Kidney (tissue), 14 donors: ENCODE results near the gene ATF7. TPM values are rescaled to one million over a fixed set of nuclear protein-coding genes. Genes with fewer than 3 reads are reported as not detected.

Source experiments
- DNase-seq, 5 donors: peaks; one replicate each; pipeline ENCODE4 v3.0.0-alpha.2; 2013 to 2020
- FAIRE-seq: peaks from 2 replicates; lab custom pipeline; 2012; peaks lifted over from hg19 to GRCh38; lab: Jason Lieb, UNC
- H3K27ac ChIP-seq, 2 donors: one replicate each; pipeline ENCODE4 v1.7.0; 2013; ENCODE audit warnings: low read depth in 2 of 2, low read length in 2 of 2, inconsistent platforms in 1 of 2
- H3K27me3 ChIP-seq: one replicate; pipeline ENCODE4 v1.7.1; 2013; ENCODE audit warnings: low read length, inconsistent platforms; ENCODE audit not compliant: control insufficient read depth, insufficient read depth
- H3K36me3 ChIP-seq, 3 donors: one replicate each; pipeline versions ENCODE4 v1.7.0 to v1.7.1; 2013; ENCODE audit warnings: low read length in 3 of 3, control low read depth in 1 of 3, inconsistent platforms in 1 of 3; ENCODE audit not compliant: insufficient read depth in 3 of 3, control insufficient read depth in 2 of 3
- H3K4me1 ChIP-seq, 3 donors: one replicate each; pipeline versions ENCODE4 v1.7.0 to v1.7.1; 2013; ENCODE audit warnings: low read length in 3 of 3, inconsistent platforms in 1 of 3, low read depth in 1 of 3; ENCODE audit not compliant: control insufficient read depth in 2 of 3, insufficient read depth in 2 of 3
- H3K4me3 ChIP-seq, 3 donors: one replicate each; pipeline versions ENCODE4 v1.7.0 to v1.8.1; 2013; ENCODE audit warnings: low read length in 3 of 3, control low read depth in 1 of 3, inconsistent platforms in 1 of 3
- H3K9ac ChIP-seq, 3 donors: one replicate each; pipeline versions ENCODE4 v1.7.0 to v1.7.1; 2013; ENCODE audit warnings: low read length in 3 of 3, control low read depth in 1 of 3, inconsistent platforms in 1 of 3
- H3K9me3 ChIP-seq, 3 donors: one replicate each; pipeline versions ENCODE4 v1.7.0 to v1.7.1; 2013; ENCODE audit warnings: low read length in 3 of 3, control low read depth in 1 of 3, inconsistent platforms in 1 of 3; ENCODE audit not compliant: control insufficient read depth in 2 of 3, insufficient read depth in 1 of 3
- CTCF ChIP-seq: IDR thresholded peaks from 3 replicates; pipeline ENCODE4 v1.5.1; 2012; ENCODE audit warnings: mild to moderate bottlenecking, moderate library complexity, borderline replicate concordance; ENCODE audit not compliant: insufficient read depth; ENCODE audit errors: extremely low read depth
- intact Hi-C: fragments of 100-400 bp; cut with DNase I; formaldehyde crosslinking; loops from one replicate; pipeline ENCODE4 v1.11.1; 2022
- polyA plus RNA-seq: library from polyadenylated mRNA; stranded (reverse); fragments of 350-450 nt; fragmentation: Illumina TruSeq; extraction: RNeasy Lipid Tissue Mini Kit (QIAGEN cat#74804); gene quantifications from one replicate; pipeline ENCODE4 v1.2.3, GENCODE V29; 2014; ENCODE audit warnings: low read depth, low replicate concordance; ENCODE audit not compliant: insufficient read depth
- total RNA-seq: library from RNA; stranded (reverse); fragmentation: NEBNext Ultra II Directional; extraction: Animal tissue kit (Norgen Biotek cat#: 25700); gene quantifications from one replicate; pipeline ENCODE4 v1.2.1, GENCODE V29; 2021
- donor health status: control.
- donor health status: control.
- donor health status: control.
- donor health status: control.
- donor health status: control.
- donor health status: DM: yes; HTN: yes; CAD: no.
- donor health status: Normal renal cell carcinoma (clear cell type).

The ATF7 gene
- total and polyA plus RNA-seq, 2 donors from 2014 or later, result 16.2 to 54.7 TPM

GRCh38 chr12:53466640-53467039, 159.5 kb downstream of the ATF7 start:
- no peak for FAIRE-seq

DNA sequence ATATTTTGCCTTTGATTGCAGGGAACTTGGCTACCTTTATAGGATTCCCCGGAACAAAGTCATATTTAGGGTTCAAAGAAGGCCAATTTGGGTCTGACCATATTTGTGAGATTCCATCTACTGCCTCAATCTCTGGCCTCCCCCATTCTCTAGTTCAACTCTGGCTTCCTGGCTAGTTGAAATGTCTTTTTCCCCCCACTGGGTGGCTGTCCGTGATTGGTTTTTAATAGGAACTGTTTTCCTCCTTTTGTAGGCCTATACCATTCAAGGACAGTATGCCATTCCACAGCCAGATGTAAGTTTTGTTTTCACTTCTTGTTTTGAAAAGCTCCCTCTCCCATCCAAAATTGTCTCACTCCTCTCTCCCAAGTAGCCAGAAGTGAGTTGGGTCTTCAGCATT, 160.5 kb downstream of the ATF7 start:
- Histone ChIP-seq H3K27ac (peak overlapping the region in 1 of 2 donors; percentile 4), H3K9me3 (no peaks in the 10 kb centered on the region), H3K36me3 (peaks cover 33 to 95% (median 69%) of the 10 kb centered on the region in 3 donors), H3K4me1 (peaks cover 0 to 20% (median 11%) of the 10 kb centered on the region in 3 donors), H3K4me3 (no peak overlapping the region), H3K27me3 (no peaks in the 10 kb centered on the region), H3K9ac (no peak overlapping the region)
- FAIRE-seq, result no peak
- no peak for DNase-seq
- TF ChIP-seq CTCF, result no peak
- intact Hi-C loops, result no loop called here

More at GRCh38 chr12:53466640-53467039, 159.5 kb downstream of the ATF7 start:
- Histone ChIP-seq H3K36me3 (peaks cover 28 to 90% (median 63%) of the 10 kb centered on the region in 3 donors), H3K4me1 (peaks cover 0 to 14% (median 9%) of the 10 kb centered on the region in 3 donors), H3K9me3 (no peaks in the 10 kb centered on the region), H3K27ac (no peak overlapping the region), H3K27me3 (no peaks in the 10 kb centered on the region), H3K9ac (no peak overlapping the region), H3K4me3 (no peak overlapping the region)
- intact Hi-C loops, result no loop called here
- no peak for DNase-seq
- TF ChIP-seq CTCF, result no peak

DNA sequence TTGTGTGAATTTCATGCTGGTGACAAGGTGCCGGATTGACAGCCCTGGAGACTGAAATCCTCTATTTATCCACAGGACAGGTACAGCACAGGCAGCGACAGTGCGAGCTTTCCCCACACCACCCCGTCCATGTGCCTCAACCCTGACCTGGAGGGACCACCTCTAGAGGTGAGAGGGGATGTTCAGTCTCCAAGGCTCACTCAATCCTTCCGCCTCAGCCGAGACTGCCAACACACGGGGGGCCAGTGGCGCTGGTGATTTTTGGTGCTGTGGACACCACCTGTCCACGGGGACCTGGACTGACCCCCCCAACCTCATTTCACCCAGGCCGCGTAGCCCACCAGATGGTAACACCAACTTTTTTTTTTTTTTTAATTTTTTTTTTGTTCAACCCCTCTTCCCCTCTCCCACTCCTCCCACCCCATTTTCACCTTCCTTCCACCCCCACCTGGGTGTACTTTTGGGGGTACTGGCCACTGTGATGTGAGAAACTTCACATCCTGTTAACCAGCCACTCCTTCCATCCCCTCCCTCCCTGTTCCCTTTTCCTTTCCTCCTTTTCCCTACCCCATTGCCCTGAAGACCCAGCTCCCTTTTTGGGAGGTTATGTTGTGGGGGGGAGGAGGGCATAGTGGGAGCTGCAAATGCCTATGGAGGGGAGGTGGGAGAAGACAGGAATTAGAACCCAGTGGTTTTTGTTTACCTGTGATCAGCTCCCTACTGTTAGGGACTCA, 161.3 kb downstream of the ATF7 start:
- Histone ChIP-seq H3K9me3 (no peaks in the 10 kb centered on the region), H3K27me3 (no peaks in the 10 kb centered on the region), H3K4me1 (peaks cover 0 to 23% (median 11%) of the 10 kb centered on the region in 3 donors), H3K36me3 (peaks cover 39 to 99% (median 75%) of the 10 kb centered on the region in 3 donors), H3K4me3 (no peak overlapping the region), H3K9ac (no peak overlapping the region), H3K27ac (no peak overlapping the region)
- no peak for FAIRE-seq
- intact Hi-C loops, result no loop called here
- no peak for DNase-seq
- TF ChIP-seq CTCF, result no peak
